Smooth muscle cell (in vitro differentiated cells): ENCODE data around the gene ERC1. TPM values are rescaled to one million over a fixed set of nuclear protein-coding genes. Genes with fewer than 3 reads are reported as not detected.

Experiments
- DNase-seq: peaks from one replicate; lab custom pipeline; 2025; ENCODE audit not compliant: unreplicated experiment; lab: John Stamatoyannopoulos, UW
- H2AFZ ChIP-seq: fragments of 200-600 bp; sonication (generic); 2 replicates; pipeline ENCODE4 v1.6.0; 2016; ENCODE audit warnings: antibody characterized with exemption, low read depth, mild to moderate bottlenecking
- H3F3A ChIP-seq: fragments of 200-600 bp; sonication (generic); 2 replicates; pipeline ENCODE4 v1.6.0; 2017; ENCODE audit warnings: antibody characterized with exemption, low read depth
- H3K27ac ChIP-seq: fragments of 200-600 bp; sonication (generic); 2 replicates; pipeline ENCODE4 v1.5.1; 2016; ENCODE audit warnings: low read depth, mild to moderate bottlenecking
- H3K27me3 ChIP-seq: fragments of 200-600 bp; sonication (generic); 2 replicates; pipeline ENCODE4 v1.6.1; 2016; ENCODE audit warnings: low read depth, mild to moderate bottlenecking
- H3K36me3 ChIP-seq: fragments of 200-600 bp; sonication (generic); 2 replicates; pipeline ENCODE4 v1.5.1; 2016; ENCODE audit warnings: low read depth
- H3K4me1 ChIP-seq: fragments of 200-600 bp; sonication (generic); 2 replicates; pipeline ENCODE4 v1.5.1; 2016; ENCODE audit warnings: low read depth
- H3K4me2 ChIP-seq: fragments of 200-600 bp; sonication (generic); 2 replicates; pipeline ENCODE4 v1.6.0; 2016; ENCODE audit warnings: mild to moderate bottlenecking
- H3K4me3 ChIP-seq: fragments of 200-600 bp; sonication (generic); 2 replicates; pipeline ENCODE4 v1.5.1; 2016; ENCODE audit warnings: mild to moderate bottlenecking
- H3K79me2 ChIP-seq: fragments of 200-600 bp; sonication (generic); 2 replicates; pipeline ENCODE4 v1.6.0; 2016; ENCODE audit warnings: low read depth, mild to moderate bottlenecking
- H3K9ac ChIP-seq: fragments of 200-600 bp; sonication (generic); 2 replicates; pipeline ENCODE4 v1.6.0; 2016; ENCODE audit warnings: low read depth
- H3K9me3 ChIP-seq: fragments of 200-600 bp; sonication (generic); replicated peaks from 2 replicates; pipeline ENCODE4 v1.5.1; 2016; ENCODE audit warnings: low read depth
- H4K20me1 ChIP-seq: fragments of 200-600 bp; sonication (generic); 2 replicates; pipeline ENCODE4 v1.6.0; 2016; ENCODE audit warnings: low read depth
- WGBS: methylation state at CpG from one replicate; pipeline ENCODE4 v1.1.7; 2016; ENCODE audit warnings: low lambda C conversion rate; 5-methylcytosine and 5-hydroxymethylcytosine counted together
- polyA plus RNA-seq: library from polyadenylated mRNA; unstranded; fragments of >200 nt; fragmentation: Nextera tagmentation; extraction: Ambion mirVana; gene quantifications from 2 replicates; pipeline ENCODE4 v1.2.1, GENCODE V29; 2016
- total RNA-seq: library from RNA; depleted of rRNA; stranded (reverse); fragments of >200 nt; gene quantifications from 2 replicates; pipeline ENCODE4 v1.2.3, GENCODE V29; 2014
- TF ChIP-seq, protein P1 (sequence below): fragments of 200-600 bp; sonication (generic); IDR thresholded peaks from 2 replicates; pipeline ENCODE4 v1.5.1; 2017; ENCODE audit warnings: borderline replicate concordance, mild to moderate bottlenecking, antibody characterized with exemption; ENCODE audit not compliant: insufficient read depth, poor library complexity, severe bottlenecking

Gene ERC1
- total and polyA plus RNA-seq, 2 experiments from 2014 or later = 13.8 to 17.6 TPM

DNA sequence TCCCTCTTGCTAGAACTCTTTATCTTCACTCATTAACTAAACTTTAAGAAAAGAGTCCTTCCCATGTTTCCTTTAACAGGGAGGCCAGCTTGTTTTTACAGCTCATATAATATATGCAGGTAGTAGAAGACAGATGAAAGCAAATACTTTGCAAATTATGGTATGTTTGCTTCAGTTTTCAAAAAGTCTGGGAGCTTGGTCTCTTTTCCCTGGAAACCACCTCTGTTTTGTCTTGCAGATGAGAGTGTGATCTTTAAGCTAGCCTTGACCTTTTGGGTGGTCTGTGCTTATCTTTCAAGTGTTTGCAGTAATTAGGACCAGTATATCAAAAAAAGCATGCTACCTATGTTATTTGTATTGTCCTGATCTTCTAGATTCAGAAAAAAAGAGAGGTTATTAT is 62.7 kb downstream of the ERC1 start:
- Histone ChIP-seq H3K9ac (no peak overlapping the region), H3K4me2 (no peak overlapping the region), H3K4me1 (peaks cover 18% of the 10 kb centered on the region), H3K27me3 (no peaks in the 10 kb centered on the region), H3K4me3 (no peak overlapping the region), H3K27ac (no peak overlapping the region), H3K36me3 (no peaks in the 10 kb centered on the region), H2AFZ (no peak overlapping the region), H3F3A (no peaks in the 10 kb centered on the region), H3K9me3 (peaks cover 6% of the 10 kb centered on the region), H4K20me1 (peaks cover 35% of the 10 kb centered on the region), H3K79me2 (peaks cover 34% of the 10 kb centered on the region)
- no peak for DNase-seq
- TF ChIP-seq, protein P1, sequence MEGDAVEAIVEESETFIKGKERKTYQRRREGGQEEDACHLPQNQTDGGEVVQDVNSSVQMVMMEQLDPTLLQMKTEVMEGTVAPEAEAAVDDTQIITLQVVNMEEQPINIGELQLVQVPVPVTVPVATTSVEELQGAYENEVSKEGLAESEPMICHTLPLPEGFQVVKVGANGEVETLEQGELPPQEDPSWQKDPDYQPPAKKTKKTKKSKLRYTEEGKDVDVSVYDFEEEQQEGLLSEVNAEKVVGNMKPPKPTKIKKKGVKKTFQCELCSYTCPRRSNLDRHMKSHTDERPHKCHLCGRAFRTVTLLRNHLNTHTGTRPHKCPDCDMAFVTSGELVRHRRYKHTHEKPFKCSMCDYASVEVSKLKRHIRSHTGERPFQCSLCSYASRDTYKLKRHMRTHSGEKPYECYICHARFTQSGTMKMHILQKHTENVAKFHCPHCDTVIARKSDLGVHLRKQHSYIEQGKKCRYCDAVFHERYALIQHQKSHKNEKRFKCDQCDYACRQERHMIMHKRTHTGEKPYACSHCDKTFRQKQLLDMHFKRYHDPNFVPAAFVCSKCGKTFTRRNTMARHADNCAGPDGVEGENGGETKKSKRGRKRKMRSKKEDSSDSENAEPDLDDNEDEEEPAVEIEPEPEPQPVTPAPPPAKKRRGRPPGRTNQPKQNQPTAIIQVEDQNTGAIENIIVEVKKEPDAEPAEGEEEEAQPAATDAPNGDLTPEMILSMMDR = no peak

DNA sequence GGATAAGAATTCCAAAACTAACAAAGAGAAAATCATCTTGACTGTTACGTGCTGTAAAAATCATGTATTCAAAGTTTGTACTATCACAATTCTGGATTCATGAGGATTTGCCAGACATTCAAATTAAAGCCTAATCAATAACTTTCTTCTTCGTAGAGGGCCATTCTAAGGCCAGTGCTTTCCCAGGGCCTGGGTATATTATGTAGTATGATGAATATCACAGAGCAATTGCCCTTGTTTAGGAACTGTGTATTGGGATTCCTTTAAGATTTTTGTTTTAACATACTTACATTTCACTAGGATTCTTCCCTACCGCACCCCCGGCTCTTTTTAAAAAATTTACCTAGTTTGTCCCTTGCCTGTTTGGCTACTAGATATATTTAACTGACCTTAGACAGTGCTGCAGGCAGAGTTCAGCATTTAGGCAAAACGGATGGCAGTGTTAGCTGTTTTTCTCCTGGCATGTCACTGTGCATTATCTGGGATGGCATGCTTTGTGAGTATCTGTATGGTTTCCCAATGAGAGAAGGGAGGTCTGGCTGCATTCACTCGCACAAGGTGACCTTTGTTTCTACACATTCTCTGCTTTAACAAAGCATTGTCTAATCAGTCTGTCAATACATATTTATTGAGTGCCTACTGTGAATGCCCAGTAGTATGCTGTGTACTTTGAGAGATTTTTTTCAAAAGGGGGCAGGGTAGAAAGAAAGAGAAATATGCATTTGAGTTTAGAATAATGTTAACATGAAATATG is 63.3 kb downstream of the ERC1 start:
- Histone ChIP-seq H3K27ac (no peak overlapping the region), H3K9ac (no peak overlapping the region), H3F3A (no peaks in the 10 kb centered on the region), H3K79me2 (peaks cover 34% of the 10 kb centered on the region), H3K36me3 (peaks cover 2% of the 10 kb centered on the region), H4K20me1 (peaks cover 35% of the 10 kb centered on the region), H3K4me2 (no peak overlapping the region), H2AFZ (no peak overlapping the region), H3K4me3 (no peak overlapping the region), H3K9me3 (peaks cover 6% of the 10 kb centered on the region), H3K4me1 (peaks cover 18% of the 10 kb centered on the region), H3K27me3 (no peaks in the 10 kb centered on the region)
- DNase-seq = no peak
- TF ChIP-seq, protein P1 = no peak
- 52% methylated on average over 6 of the region's 6 CpGs for WGBS

DNA sequence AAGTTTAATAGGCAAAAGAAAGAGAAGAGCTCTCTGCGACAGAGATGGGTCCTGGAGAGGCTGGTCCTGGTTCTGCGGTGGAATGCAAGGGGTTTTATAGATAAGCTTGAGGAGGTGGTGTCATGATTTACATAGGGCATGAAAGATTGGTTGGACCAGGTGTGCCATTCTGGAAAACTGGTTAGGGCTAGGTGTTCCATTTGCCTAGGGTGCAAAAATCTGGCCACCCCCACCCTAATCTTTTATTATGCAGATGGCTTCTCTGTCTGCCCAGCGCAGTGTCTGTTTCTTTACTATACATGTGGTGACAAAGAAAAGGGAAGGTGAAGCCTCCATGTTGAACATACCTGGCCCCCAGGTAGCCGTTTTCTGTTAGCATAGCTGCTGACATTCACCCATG is 65.4 kb downstream of the ERC1 start:
- Histone ChIP-seq H2AFZ (no peak overlapping the region), H3F3A (no peaks in the 10 kb centered on the region), H3K79me2 (peaks cover 36% of the 10 kb centered on the region), H3K4me1 (peaks cover 18% of the 10 kb centered on the region), H3K9ac (no peak overlapping the region), H3K27me3 (no peaks in the 10 kb centered on the region), H3K9me3 (peaks cover 6% of the 10 kb centered on the region), H3K4me3 (no peak overlapping the region), H3K27ac (no peak overlapping the region), H3K36me3 (peaks cover 6% of the 10 kb centered on the region), H4K20me1 (peaks cover 35% of the 10 kb centered on the region), H3K4me2 (no peak overlapping the region)
- TF ChIP-seq, protein P1 = no peak
- DNase-seq = no peak
- WGBS = 57% methylated on average over 4 of the region's 4 CpGs

DNA sequence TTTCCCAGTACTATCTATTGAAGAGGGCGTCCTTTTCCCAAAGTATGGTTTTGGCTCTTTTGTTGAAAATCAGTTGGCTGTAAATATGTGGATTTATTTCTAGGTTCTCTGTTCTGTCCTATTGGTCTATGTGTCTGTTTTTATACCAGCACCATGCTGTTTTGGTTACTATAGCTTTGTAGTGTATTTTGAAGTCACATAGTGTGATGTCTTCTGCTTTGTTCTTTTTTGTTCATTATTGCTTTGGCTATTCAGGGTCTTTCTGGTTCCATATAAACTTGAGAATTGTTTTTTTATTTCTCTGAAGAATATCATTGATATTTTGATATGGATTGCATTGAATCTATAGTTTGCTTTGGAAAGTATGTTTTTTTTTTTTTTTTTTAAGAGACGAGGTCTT is 67.4 kb downstream of the ERC1 start:
- Histone ChIP-seq H3K36me3 (peaks cover 6% of the 10 kb centered on the region), H3K79me2 (peaks cover 54% of the 10 kb centered on the region), H4K20me1 (peaks cover 30% of the 10 kb centered on the region), H3K4me3 (no peak overlapping the region), H3K27ac (no peak overlapping the region), H2AFZ (no peak overlapping the region), H3K9me3 (peaks cover 6% of the 10 kb centered on the region), H3K4me1 (peaks cover 18% of the 10 kb centered on the region), H3K9ac (no peak overlapping the region), H3K27me3 (no peaks in the 10 kb centered on the region), H3F3A (no peaks in the 10 kb centered on the region), H3K4me2 (no peak overlapping the region)
- TF ChIP-seq, protein P1 = no peak
- WGBS = 96% methylated on average over 2 of the region's 2 CpGs
- no peak for DNase-seq
